Nephron progenitor cell (in vitro differentiated cells): ENCODE data around the gene MANEAL.

Source experiments
- DNase-seq: peaks from one replicate; pipeline ENCODE4 v3.0.0; 2021
- H3K27ac Mint-ChIP-seq: 2 replicates; pipeline ENCODE4 v1.8.0; 2021; ENCODE audit warnings: mild to moderate bottlenecking, moderate library complexity, mixed read lengths
- H3K27me3 Mint-ChIP-seq: 2 replicates; pipeline ENCODE4 v1.8.0; 2021; ENCODE audit warnings: mild to moderate bottlenecking, low read depth, mixed read lengths; ENCODE audit not compliant: poor library complexity
- H3K36me3 Mint-ChIP-seq: 2 replicates; pipeline ENCODE4 v1.8.0; 2021; ENCODE audit warnings: low read depth, mixed read lengths
- H3K4me1 Mint-ChIP-seq: 2 replicates; pipeline ENCODE4 v1.8.0; 2021; ENCODE audit warnings: mixed read lengths
- H3K4me3 Mint-ChIP-seq: 2 replicates; pipeline ENCODE4 v1.8.0; 2021; ENCODE audit warnings: mild to moderate bottlenecking, moderate library complexity, mixed read lengths
- H3K9me3 Mint-ChIP-seq: 2 replicates; pipeline ENCODE4 v1.8.0; 2021; ENCODE audit warnings: mild to moderate bottlenecking, moderate library complexity, mixed read lengths
- CTCF ChIP-seq: fragments of 200-600 bp; sonication (generic); IDR thresholded peaks from 2 replicates; pipeline ENCODE4 v1.5.0; 2021; ENCODE audit warnings: antibody characterized with exemption

Gene MANEAL

GRCh38 chr1:37849480-37849879, 55.8 kb downstream of the MANEAL start:
- no peak for TF ChIP-seq CTCF
- Mint-ChIP-seq H3K27me3 (no peaks in the 10 kb centered on the region), H3K9me3 (no peaks in the 10 kb centered on the region), H3K4me1 (no peaks in the 10 kb centered on the region), H3K36me3 (peaks cover 19% of the 10 kb centered on the region), H3K4me3 (no peak overlapping the region), H3K27ac (no peak overlapping the region)
- DNase-seq = no peak

GRCh38 chr1:37850352-37850955, 56.8 kb downstream of the MANEAL start:
- H3K36me3 Mint-ChIP-seq = peaks cover 21% of the 10 kb centered on the region
- no peak overlapping the region for H3K4me3 Mint-ChIP-seq
- TF ChIP-seq CTCF = no peak
- no peaks in the 10 kb centered on the region for H3K27me3 Mint-ChIP-seq
- DNase-seq = no peak
- no peak overlapping the region for H3K27ac Mint-ChIP-seq
- peaks cover 4% of the 10 kb centered on the region for H3K4me1 Mint-ChIP-seq
- H3K9me3 Mint-ChIP-seq = no peaks in the 10 kb centered on the region
